WTC11 (cell line): ENCODE measurements around the gene YEATS2. TPM values are rescaled to one million over a fixed set of nuclear protein-coding genes. Genes with fewer than 3 reads are reported as not detected.

Source experiments
- ATAC-seq: fragments of 200-7000 bp; cut with Tn5 transposase; 2 replicates; pipeline ENCODE4 v1.10.0; 2021; ENCODE audit warnings: mild to moderate bottlenecking, moderate library complexity
- CTCF ChIA-PET: fragments of 300-600 bp; sonication (Branson Sonifier 250); formaldehyde crosslinking; loops from one replicate; lab custom pipeline; 2021; ENCODE audit warnings: antibody characterized with exemption; lab: Charles Lee
- POLR2A ChIA-PET: fragments of 350-600 bp; sonication (Branson Sonifier 250); formaldehyde crosslinking; loops from one replicate; lab custom pipeline; 2021; ENCODE audit warnings: antibody characterized with exemption; lab: Charles Lee
- DNase-seq: peaks from one replicate; pipeline ENCODE4 v3.0.0; 2021; ENCODE audit warnings: low spot score
- H3K27ac Mint-ChIP-seq: 2 replicates; pipeline ENCODE4 v1.8.0; 2021; ENCODE audit warnings: mixed read lengths
- H3K27me3 Mint-ChIP-seq: 2 replicates; pipeline ENCODE4 v1.8.0; 2021; ENCODE audit warnings: low read depth, mild to moderate bottlenecking, moderate library complexity, mixed read lengths
- H3K36me3 Mint-ChIP-seq: 2 replicates; pipeline ENCODE4 v1.8.0; 2021; ENCODE audit warnings: mixed read lengths
- H3K4me1 Mint-ChIP-seq: 2 replicates; pipeline ENCODE4 v1.8.0; 2022; ENCODE audit warnings: mixed read lengths
- H3K4me3 Mint-ChIP-seq: 2 replicates; pipeline ENCODE4 v1.8.0; 2021; ENCODE audit warnings: mild to moderate bottlenecking, moderate library complexity, mixed read lengths
- H3K9me3 Mint-ChIP-seq: 2 replicates; pipeline ENCODE4 v1.8.0; 2021; ENCODE audit warnings: mixed read lengths
- AFF4 ChIP-seq: sonication (generic); formaldehyde crosslinking; IDR thresholded peaks from 2 replicates; pipeline ENCODE4 v1.8.1; 2023; ENCODE audit warnings: mild to moderate bottlenecking, missing genetic modification reagents, borderline replicate concordance
- ARID4B ChIP-seq: sonication (generic); formaldehyde crosslinking; IDR thresholded peaks from 2 replicates; pipeline ENCODE4 v1.8.0; 2023; ENCODE audit warnings: missing genetic modification reagents, mild to moderate bottlenecking, borderline replicate concordance
- EMX1 ChIP-seq: fragments of 250-450 bp; sonication (Bioruptor Pico); IDR thresholded peaks from 2 replicates; pipeline ENCODE4 v1.8.0; 2021; ENCODE audit warnings: mild to moderate bottlenecking
- ETV6 ChIP-seq: sonication (generic); formaldehyde crosslinking; IDR thresholded peaks from 2 replicates; pipeline ENCODE4 v1.8.1; 2022; ENCODE audit warnings: mild to moderate bottlenecking, missing genetic modification reagents
- GABPB1 ChIP-seq: sonication (generic); formaldehyde crosslinking; IDR thresholded peaks from 2 replicates; pipeline ENCODE4 v1.8.1; 2023; ENCODE audit warnings: mild to moderate bottlenecking, missing genetic modification reagents
- NFE2L1 ChIP-seq: sonication (generic); formaldehyde crosslinking; IDR thresholded peaks from 2 replicates; pipeline ENCODE4 v1.8.1; 2023; ENCODE audit warnings: missing genetic modification reagents
- NFYB ChIP-seq: sonication (generic); formaldehyde crosslinking; conservative IDR thresholded peaks from 2 replicates; pipeline ENCODE4 v1.8.0; 2022; ENCODE audit warnings: low read depth, missing genetic modification reagents
- SOX15 ChIP-seq: fragments of 250-450 bp; sonication (Bioruptor Pico); IDR thresholded peaks from 2 replicates; pipeline ENCODE4 v1.9.0; 2021; ENCODE audit warnings: mild to moderate bottlenecking
- STAT6 ChIP-seq: sonication (generic); formaldehyde crosslinking; conservative IDR thresholded peaks from 2 replicates; pipeline ENCODE4 v1.8.1; 2023; ENCODE audit warnings: mild to moderate bottlenecking, low read depth, missing genetic modification reagents, moderate library complexity
- USF1 ChIP-seq: sonication (generic); formaldehyde crosslinking; IDR thresholded peaks from 2 replicates; pipeline ENCODE4 v1.8.0; 2022; ENCODE audit warnings: mild to moderate bottlenecking, missing genetic modification reagents
- ZNF138 ChIP-seq: sonication (generic); formaldehyde crosslinking; conservative IDR thresholded peaks from 2 replicates; pipeline ENCODE4 v1.8.1; 2022; ENCODE audit warnings: mild to moderate bottlenecking, moderate library complexity, missing genetic modification reagents
- ZNF416 ChIP-seq: fragments of 250-450 bp; sonication (Bioruptor Pico); IDR thresholded peaks from 2 replicates; pipeline ENCODE4 v1.9.0; 2021; ENCODE audit warnings: mild to moderate bottlenecking, inconsistent platforms
- total RNA-seq: library from RNA; stranded (reverse); gene quantifications from 3 replicates; pipeline ENCODE4 v1.2.3, GENCODE V29; 2021
- TF ChIP-seq, protein P1 (sequence below): fragments of 250-450 bp; sonication (Bioruptor Pico); IDR thresholded peaks from 2 replicates; pipeline ENCODE4 v1.9.0; 2021; ENCODE audit warnings: mild to moderate bottlenecking, borderline replicate concordance

Gene YEATS2
- total RNA-seq, 1 experiment from 2014 or later: 42.5 TPM

GRCh38 chr3:183845608-183846288 is 148.2 kb downstream of the YEATS2 start:
- Mint-ChIP-seq H3K9me3 (no peaks in the 10 kb centered on the region), H3K36me3 (peaks cover 63% of the 10 kb centered on the region), H3K4me3 (no peak overlapping the region), H3K27ac (no peak overlapping the region), H3K4me1 (no peaks in the 10 kb centered on the region), H3K27me3 (no peaks in the 10 kb centered on the region)
- POLR2A ChIA-PET: no interaction called here
- ATAC-seq (no peak), DNase-seq (no peak)
- TF ChIP-seq GABPB1 (CRISPR knock-in tag): no peak
- no peak for TF ChIP-seq SOX15
- TF ChIP-seq ZNF138 (CRISPR knock-in tag): no peak
- no peak for TF ChIP-seq NFE2L1
- CTCF ChIA-PET: no interaction called here

DNA sequence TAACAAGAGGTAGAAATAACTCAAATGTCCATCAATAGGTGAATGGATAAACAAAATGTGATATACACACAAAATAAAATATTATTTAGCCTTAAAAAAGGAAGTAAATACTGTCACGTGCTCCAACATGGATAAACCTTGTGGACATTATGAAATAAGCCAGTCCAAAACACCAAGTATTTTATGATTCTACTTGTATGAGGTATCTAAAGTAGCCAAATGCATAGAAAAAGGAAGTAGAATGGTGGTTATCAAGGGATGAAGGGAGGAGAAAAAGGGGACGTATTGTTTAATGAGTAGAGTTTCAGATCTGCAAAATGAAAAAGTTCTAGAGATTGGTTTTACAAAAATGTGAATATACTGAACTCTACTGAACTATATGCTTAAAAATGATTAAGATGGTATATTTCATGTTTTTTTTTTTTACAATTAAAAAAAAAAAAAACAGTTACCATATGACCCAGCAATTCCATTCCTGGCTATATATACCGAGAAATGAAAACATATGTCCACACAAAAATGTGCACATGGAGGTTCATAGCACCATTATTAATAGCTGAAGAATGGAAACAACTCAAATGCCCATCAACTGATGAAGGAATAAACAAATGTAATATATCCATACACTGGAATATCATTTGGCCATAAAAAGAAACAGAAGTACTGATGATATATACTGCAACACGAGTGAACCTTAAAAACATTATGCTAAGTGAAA is 156.9 kb downstream of the YEATS2 start:
- H3K27me3 Mint-ChIP-seq: no peaks in the 10 kb centered on the region
- peaks cover 56% of the 10 kb centered on the region for H3K36me3 Mint-ChIP-seq
- no peak for TF ChIP-seq STAT6 (CRISPR knock-in tag)
- H3K4me1 Mint-ChIP-seq: no peaks in the 10 kb centered on the region
- no peak overlapping the region for H3K27ac Mint-ChIP-seq
- peaks cover 9% of the 10 kb centered on the region for H3K9me3 Mint-ChIP-seq
- H3K4me3 Mint-ChIP-seq: no peak overlapping the region
- ChIA-PET CTCF (no interaction called here), POLR2A (no interaction called here)
- DNase-seq (no peak), ATAC-seq (no peak)

DNA sequence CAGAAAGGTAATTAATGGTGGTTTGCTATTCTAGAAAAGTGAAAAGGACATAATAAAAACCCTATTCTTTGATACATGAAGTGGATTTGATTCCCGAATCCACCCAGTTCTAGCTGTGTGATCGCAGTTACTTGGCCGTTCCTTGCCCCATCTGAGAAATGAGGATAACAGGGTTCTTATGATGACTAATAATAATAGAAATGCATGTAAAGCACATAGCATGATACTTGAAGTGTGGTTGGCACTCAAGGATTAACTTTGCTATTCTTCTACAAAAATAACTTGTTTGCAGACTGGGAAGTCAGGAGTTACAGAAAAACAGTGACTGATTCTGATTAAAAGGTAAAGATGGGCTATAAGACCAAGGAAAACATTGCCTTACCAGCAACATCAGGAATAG is 160.3 kb downstream of the YEATS2 start:
- POLR2A ChIA-PET: no interaction called here
- TF ChIP-seq SOX15 (no peak), ZNF416 (CRISPR knock-in tag) (no peak), AFF4 (CRISPR knock-in tag) (no peak), ETV6 (CRISPR knock-in tag) (no peak), USF1 (CRISPR knock-in tag) (no peak), ARID4B (no peak), EMX1 (CRISPR knock-in tag) (no peak), NFYB (CRISPR knock-in tag) (no peak)
- TF ChIP-seq, protein P1, sequence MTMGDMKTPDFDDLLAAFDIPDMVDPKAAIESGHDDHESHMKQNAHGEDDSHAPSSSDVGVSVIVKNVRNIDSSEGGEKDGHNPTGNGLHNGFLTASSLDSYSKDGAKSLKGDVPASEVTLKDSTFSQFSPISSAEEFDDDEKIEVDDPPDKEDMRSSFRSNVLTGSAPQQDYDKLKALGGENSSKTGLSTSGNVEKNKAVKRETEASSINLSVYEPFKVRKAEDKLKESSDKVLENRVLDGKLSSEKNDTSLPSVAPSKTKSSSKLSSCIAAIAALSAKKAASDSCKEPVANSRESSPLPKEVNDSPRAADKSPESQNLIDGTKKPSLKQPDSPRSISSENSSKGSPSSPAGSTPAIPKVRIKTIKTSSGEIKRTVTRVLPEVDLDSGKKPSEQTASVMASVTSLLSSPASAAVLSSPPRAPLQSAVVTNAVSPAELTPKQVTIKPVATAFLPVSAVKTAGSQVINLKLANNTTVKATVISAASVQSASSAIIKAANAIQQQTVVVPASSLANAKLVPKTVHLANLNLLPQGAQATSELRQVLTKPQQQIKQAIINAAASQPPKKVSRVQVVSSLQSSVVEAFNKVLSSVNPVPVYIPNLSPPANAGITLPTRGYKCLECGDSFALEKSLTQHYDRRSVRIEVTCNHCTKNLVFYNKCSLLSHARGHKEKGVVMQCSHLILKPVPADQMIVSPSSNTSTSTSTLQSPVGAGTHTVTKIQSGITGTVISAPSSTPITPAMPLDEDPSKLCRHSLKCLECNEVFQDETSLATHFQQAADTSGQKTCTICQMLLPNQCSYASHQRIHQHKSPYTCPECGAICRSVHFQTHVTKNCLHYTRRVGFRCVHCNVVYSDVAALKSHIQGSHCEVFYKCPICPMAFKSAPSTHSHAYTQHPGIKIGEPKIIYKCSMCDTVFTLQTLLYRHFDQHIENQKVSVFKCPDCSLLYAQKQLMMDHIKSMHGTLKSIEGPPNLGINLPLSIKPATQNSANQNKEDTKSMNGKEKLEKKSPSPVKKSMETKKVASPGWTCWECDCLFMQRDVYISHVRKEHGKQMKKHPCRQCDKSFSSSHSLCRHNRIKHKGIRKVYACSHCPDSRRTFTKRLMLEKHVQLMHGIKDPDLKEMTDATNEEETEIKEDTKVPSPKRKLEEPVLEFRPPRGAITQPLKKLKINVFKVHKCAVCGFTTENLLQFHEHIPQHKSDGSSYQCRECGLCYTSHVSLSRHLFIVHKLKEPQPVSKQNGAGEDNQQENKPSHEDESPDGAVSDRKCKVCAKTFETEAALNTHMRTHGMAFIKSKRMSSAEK (CRISPR knock-in tag): no peak
- CTCF ChIA-PET: no interaction called here

More for the DNA sequence above, 160.3 kb downstream of the YEATS2 start:
- no peaks in the 10 kb centered on the region for H3K27me3 Mint-ChIP-seq
- no peak overlapping the region for H3K4me3 Mint-ChIP-seq
- H3K4me1 Mint-ChIP-seq: no peaks in the 10 kb centered on the region
- H3K36me3 Mint-ChIP-seq: peaks cover 70% of the 10 kb centered on the region
- ATAC-seq: no peak
- H3K27ac Mint-ChIP-seq: no peak overlapping the region
- DNase-seq: no peak
- peaks cover 9% of the 10 kb centered on the region for H3K9me3 Mint-ChIP-seq
